Cardiac muscle cell (in vitro differentiated cells and primary cell): ENCODE results near the gene SCRT2. TPM values are rescaled to one million over a fixed set of nuclear protein-coding genes. Genes with fewer than 3 reads are reported as not detected.
"Not testable (repeated sequence)": the region's sequence is repeated elsewhere in the genome, so short reads cannot be mapped to it uniquely, and the experiment has no call there.

Source experiments
- DNase-seq, 2 donors: peaks; one replicate each; pipeline versions ENCODE4 v3.0.0 to v3.0.0-alpha.2; 2010 to 2017; ENCODE audit warnings: low read depth in 1 of 2, low spot score in 1 of 2
- H3K27ac ChIP-seq: fragments of 200-600 bp; sonication (generic); 2 replicates; pipeline ENCODE4 v1.5.1; 2016
- H3K27me3 ChIP-seq: fragments of 200-600 bp; sonication (generic); 2 replicates; pipeline ENCODE4 v1.6.0; 2016; ENCODE audit warnings: control low read depth
- H3K36me3 ChIP-seq: fragments of 200-600 bp; sonication (generic); 2 replicates; pipeline ENCODE4 v1.5.1; 2016; ENCODE audit warnings: control low read depth
- H3K4me1 ChIP-seq: fragments of 200-600 bp; sonication (generic); 2 replicates; pipeline ENCODE4 v1.8.1; 2017; ENCODE audit warnings: low read depth, mild to moderate bottlenecking, mixed run types
- H3K4me3 ChIP-seq: fragments of 200-600 bp; sonication (generic); 2 replicates; pipeline ENCODE4 v1.5.1; 2016; ENCODE audit warnings: mild to moderate bottlenecking
- H3K9me3 ChIP-seq: fragments of 200-600 bp; sonication (generic); 2 replicates; pipeline ENCODE4 v1.5.1; 2017; ENCODE audit warnings: low read depth, mild to moderate bottlenecking, control low read depth
- CTCF ChIP-seq: IDR thresholded peaks from 2 replicates; pipeline ENCODE4 v1.5.1; 2012; ENCODE audit warnings: low read depth, mild to moderate bottlenecking, low read length
- polyA plus RNA-seq: library from polyadenylated mRNA; unstranded; fragments of >200 nt; fragmentation: Nextera tagmentation; extraction: Ambion mirVana; gene quantifications from 2 replicates; pipeline ENCODE4 v1.2.1, GENCODE V29; 2016
- total RNA-seq: library from RNA; depleted of rRNA; stranded (reverse); fragments of >200 nt; gene quantifications from 2 replicates; pipeline ENCODE4 v1.2.3, GENCODE V29; 2016

Gene SCRT2
- total and polyA plus RNA-seq, 2 experiments from 2014 or later = not detected

- H3K4me1 ChIP-seq = no peaks in the 10 kb centered on the region
- peak; percentile 75 to 77 for DNase-seq
- H3K27ac ChIP-seq = no peak overlapping the region
- H3K9me3 ChIP-seq = no peaks in the 10 kb centered on the region
- H3K36me3 ChIP-seq = peaks cover 13% of the 10 kb centered on the region
- TF ChIP-seq CTCF = peak; percentile 96
- H3K4me3 ChIP-seq = no peak overlapping the region
- H3K27me3 ChIP-seq = no peaks in the 10 kb centered on the region
These were observed 30.1 kb downstream of the SCRT2 start for GRCh38 chr20:645318-646106.

GRCh38 chr20:644692-645317 lies 30.8 kb downstream of the SCRT2 start:
- Histone ChIP-seq H3K27me3 (no peaks in the 10 kb centered on the region), H3K36me3 (peaks cover 12% of the 10 kb centered on the region)

GRCh38 chr20:642398-643174 lies 33.0 kb downstream of the SCRT2 start:
- Histone ChIP-seq H3K36me3 (peaks cover 1% of the 10 kb centered on the region), H3K27me3 (no peaks in the 10 kb centered on the region), H3K27ac (no peak overlapping the region), H3K4me3 (no peak overlapping the region), H3K4me1 (no peaks in the 10 kb centered on the region), H3K9me3 (no peaks in the 10 kb centered on the region)
- TF ChIP-seq CTCF = no peak
- DNase-seq = no peak

More at GRCh38 chr20:644692-645317, 30.8 kb downstream of the SCRT2 start:
- Histone ChIP-seq H3K4me1 (no peaks in the 10 kb centered on the region), H3K9me3 (no peaks in the 10 kb centered on the region), H3K27ac (no peak overlapping the region), H3K4me3 (no peak overlapping the region)
- no peak for DNase-seq
- TF ChIP-seq CTCF = no peak

- not testable (repeated sequence) for H3K4me3 ChIP-seq, H3K36me3 ChIP-seq, H3K4me1 ChIP-seq, DNase-seq, H3K9me3 ChIP-seq, H3K27me3 ChIP-seq, H3K27ac ChIP-seq
These were observed 33.6 kb downstream of the SCRT2 start for GRCh38 chr20:642013-642397.

- DNase-seq = no peak
- Histone ChIP-seq H3K4me3 (no peak overlapping the region), H3K4me1 (no peaks in the 10 kb centered on the region), H3K27ac (no peak overlapping the region), H3K9me3 (no peaks in the 10 kb centered on the region), H3K36me3 (no peaks in the 10 kb centered on the region), H3K27me3 (no peaks in the 10 kb centered on the region)
- TF ChIP-seq CTCF = no peak
These were observed 34.1 kb downstream of the SCRT2 start for GRCh38 chr20:641516-641875.
